ENCODE results near the gene ZIC4.

The ZIC4 gene

GRCh38 chr3:147406028-147406931, at the start of gene ZIC4:
ZIC4 (minus strand) TSS chr3:147406543; CDS start chr3:147402797, 3,746 bp downstream.
- DNase-seq, result no peak

DNA sequence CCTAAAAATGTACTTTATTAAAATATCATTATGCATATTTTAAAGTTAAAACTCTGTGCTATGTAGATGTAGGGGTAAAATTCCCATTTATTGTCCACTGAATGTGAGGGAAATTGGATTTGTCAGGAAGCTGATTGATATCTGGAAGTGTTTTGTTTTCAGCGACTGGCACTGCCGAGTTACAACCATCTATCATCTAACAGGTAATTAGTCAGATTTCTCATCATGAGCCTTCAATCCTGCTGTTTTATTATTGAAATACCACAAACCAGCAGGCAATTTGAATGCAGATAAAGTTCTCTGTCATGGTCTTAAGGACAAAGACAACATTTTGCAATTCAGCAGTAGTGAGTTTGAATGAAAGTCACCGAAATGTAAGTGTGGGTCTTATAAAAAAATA, 43.3 kb upstream of the ZIC4 start:
- no peak for DNase-seq

GRCh38 chr3:147447224-147447623, 40.9 kb upstream of the ZIC4 start:
- DNase-seq, result no peak

- no peak for DNase-seq
Observed at GRCh38 chr3:147431751-147432150, 25.4 kb upstream of the ZIC4 start.

GRCh38 chr3:147428754-147429153, 22.4 kb upstream of the ZIC4 start:
- DNase-seq, result no peak

- no peak for DNase-seq
Observed at GRCh38 chr3:147428326-147428725, 22.0 kb upstream of the ZIC4 start.

- no peak for DNase-seq
Observed at GRCh38 chr3:147427746-147428145, 21.4 kb upstream of the ZIC4 start.

DNA sequence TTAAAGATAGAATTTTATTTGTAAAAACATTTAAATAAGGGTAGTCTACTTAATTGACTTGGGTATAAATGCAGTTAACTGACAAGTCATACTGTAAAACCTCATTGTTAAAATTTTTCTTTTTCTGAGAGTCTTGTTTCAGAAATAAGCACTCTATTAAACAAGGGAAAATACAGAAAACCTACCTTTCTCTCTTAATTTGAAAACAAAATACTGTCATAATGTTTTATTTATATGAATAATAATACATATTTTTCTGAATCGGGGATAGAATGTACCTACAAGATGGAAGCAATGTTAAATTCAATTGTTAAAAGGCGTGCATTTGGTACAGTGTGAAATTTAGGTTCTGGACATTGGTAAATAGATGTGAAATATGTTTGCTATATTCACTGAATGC, 20.6 kb upstream of the ZIC4 start:
- DNase-seq, result no peak

DNA sequence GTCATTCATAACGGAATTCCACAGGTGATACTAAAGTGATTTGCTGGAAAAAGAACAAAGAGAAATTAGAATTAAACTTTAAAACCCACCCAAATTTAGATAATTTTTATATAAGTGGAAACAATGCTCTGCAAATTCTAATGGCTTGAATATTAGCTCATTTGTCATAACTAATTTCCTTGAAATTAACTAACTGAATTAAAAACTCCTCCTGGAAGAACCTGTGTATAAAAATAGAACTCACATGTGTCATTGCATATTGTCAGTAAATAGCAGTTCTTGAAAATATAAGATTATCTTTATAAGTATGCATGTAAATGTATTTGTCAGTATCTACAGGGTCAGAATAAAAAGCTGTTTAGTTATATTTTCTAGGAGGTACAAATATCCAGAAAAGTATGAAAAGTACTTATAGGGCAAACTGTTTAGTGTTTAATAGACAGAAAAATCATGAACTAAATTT, 19.1 kb upstream of the ZIC4 start:
- DNase-seq, result no peak

- DNase-seq, result no peak
Observed at GRCh38 chr3:147424581-147425387, 18.4 kb upstream of the ZIC4 start.

DNA sequence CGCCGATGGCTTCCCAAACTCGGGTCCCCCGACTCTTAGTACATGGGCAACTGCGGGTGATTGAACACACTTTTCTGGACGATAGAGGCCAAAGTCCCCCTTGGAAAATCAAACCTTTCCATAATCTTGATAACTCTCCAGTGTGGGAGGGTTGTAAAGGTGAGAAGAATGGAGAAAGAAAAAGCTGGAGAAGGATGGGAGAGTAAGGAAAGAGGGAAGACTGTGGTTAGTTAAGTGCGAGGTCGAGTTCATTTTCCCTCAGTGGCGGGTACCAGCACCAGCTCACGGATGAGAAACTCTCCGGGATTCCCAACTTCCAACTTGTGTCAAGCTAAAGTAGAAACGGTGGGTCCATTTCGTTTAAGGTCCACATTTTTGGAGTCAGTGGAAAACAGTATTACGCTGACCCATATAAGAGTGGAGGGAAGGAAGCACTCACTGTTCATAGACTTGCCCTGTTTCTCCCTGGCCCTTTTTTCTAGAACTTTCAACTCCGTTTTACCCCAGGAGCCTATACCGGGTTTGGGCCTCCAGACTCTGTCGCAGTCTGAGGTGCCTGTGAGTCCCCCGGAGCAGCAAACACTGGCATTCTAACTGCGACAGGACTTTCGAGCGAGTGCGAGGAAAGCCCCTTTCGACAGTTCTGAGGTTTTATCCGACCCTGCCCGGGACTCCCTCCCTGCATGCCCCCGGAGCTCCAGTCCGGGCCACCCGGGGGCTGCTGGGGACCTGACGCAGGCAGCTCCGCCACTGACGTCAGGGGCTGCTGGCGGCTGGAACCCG, 17.6 kb upstream of the ZIC4 start:
- DNase-seq, result no peak

GRCh38 chr3:147423537-147423797, 17.1 kb upstream of the ZIC4 start:
- no peak for DNase-seq

DNA sequence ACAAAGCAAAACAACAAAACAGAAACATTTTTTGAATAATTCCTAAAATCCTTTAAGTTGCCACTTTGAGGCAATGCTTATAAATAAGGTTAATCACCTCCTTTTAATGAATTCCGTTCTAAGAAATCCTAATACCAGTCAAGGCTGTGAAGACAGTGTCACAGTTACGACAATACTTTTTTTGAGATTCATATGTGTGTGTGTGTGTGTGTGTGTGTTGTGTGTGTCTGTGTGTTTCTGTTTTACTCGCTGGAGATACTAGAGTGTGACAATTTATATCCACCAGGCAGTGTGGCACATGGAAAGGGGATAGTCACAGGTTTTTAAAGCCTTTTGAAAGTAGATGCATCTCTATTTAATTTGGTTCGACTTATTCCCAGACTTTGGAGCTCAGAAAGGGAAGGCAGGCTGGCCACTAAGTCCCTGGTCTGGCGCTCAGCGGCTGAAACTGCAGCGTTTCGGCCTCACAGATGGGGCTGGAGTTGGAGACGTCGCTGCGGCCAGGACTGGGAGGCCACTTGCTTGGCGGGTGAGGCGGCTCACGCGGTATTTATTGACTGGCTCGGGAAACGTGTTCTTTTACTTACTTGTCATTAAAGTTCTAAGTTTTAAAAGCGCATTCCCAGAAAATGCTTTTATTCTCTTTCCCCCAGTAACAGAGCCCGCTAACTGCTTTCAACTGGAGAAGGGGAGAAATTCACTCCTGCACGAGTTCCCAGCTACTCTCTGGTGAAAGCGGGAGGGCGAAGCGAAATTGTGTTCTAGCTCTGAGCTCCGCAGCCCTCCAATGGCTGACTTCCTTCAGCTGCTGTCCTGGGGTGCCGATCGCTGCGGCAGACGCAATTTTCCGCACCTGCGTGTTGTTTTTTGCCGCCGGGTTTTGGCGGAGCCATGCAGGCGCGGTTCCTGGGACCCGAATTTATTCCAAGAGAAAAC, 16.5 kb upstream of the ZIC4 start:
- DNase-seq, result no peak

- DNase-seq, result no peak
Observed at GRCh38 chr3:147422196-147422595, 15.9 kb upstream of the ZIC4 start.

DNA sequence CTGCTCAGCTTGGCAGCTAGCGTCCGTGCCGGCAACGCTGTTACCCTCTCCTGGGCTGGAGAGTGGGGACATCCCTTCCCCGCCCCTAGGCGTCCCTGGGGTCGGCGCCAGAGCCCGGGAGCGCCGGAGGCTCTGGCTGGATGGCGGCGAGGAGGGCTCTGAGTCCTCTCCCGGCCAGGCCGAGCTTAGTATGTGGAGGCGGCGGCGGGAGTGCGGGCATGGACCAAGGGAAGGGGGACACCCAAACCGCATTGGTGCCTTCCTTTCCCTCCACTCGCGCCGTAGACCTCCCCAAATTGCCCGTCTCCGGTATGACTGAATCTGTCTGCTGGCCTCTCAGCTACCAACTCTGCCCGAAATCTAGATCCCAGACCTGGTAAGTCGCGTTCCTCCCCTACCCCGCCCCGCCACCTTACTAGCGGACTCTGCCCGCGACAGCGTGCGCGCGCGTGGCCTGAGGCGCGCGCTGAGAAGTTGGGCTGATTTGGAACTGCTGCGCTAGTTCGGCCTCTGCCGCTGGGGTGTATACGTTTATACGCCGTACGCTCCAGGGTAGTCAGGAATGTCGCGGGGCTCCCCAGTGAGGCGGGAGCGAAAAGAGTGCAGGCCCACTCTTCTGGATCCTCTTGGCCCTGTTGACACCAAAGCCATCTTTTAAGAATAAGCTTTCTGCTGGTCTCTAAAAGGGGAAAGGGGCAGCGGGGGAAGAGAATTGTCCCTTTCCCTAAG, 15.0 kb upstream of the ZIC4 start:
- DNase-seq, result no peak

GRCh38 chr3:147420353-147421183, 14.2 kb upstream of the ZIC4 start:
- no peak for DNase-seq

GRCh38 chr3:147419781-147420224, 13.5 kb upstream of the ZIC4 start:
- DNase-seq, result no peak

DNA sequence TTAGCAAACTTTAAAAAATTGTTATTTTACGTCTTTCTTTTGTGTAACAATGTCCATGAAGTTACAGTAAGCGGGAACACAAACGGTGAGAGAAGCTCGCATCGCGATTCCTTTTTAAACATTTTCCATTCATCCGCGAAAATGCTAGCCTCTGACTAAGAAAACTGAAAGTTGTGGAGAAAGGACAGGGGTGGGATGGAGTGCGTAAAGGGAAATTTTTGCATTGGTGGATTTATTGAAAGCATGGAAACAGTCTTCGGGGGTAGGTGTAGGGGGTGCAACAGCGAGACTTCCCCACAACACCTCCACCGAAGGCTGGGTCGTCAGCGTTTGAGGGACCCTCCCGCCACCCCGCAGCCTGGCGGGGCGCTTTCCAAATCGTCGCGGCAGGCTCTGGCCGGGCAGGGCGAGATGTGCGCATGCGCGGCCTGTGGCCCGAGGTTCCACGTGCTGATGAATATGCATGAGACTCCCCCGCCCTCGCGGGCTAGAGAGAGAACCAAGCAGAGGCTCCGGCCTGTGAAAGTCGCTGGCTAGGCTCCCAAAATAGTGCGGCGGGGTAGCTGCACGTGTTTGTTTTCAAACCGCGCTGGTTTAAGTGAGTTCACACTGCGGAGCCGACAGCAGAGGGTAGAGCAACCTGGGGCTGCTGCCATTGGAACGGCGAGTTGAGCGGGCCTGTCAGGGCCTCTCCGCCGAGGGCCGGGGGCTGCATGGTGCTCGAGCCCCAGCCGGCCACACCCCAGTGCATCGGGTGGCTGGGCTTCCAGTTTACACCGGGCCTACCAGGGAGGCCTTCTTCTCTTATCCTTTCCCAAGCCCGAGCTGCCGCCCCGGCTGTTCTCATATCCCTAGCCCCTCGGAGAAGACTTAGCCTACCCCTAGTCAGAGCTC, 12.7 kb upstream of the ZIC4 start:
- no peak for DNase-seq

GRCh38 chr3:147418371-147418781, 12.0 kb upstream of the ZIC4 start:
- no peak for DNase-seq
